Heart right ventricle (tissue), 16 donors: ENCODE results near the gene FOXRED2. TPM values are rescaled to one million over a fixed set of nuclear protein-coding genes. Genes with fewer than 3 reads are reported as not detected.

Source experiments
- ATAC-seq, 8 donors: fragments of 200-7000 bp; cut with Tn5 transposase; one replicate each; pipeline ENCODE4 v1.9.1; 2020; ENCODE audit warnings: mild to moderate bottlenecking in 8 of 8, moderate library complexity in 8 of 8, moderate number of reproducible peaks in 1 of 8
- DNase-seq, 2 donors: peaks; one replicate each; pipeline ENCODE4 v3.0.0-alpha.2; 2020
- H3K27ac ChIP-seq, 10 donors: fragments of 200-600 bp; sonication (generic) in 2 of 10; one replicate each; pipeline versions ENCODE4 v1.5.0 to v1.8.0; 2020 to 2022; ENCODE audit warnings: mild to moderate bottlenecking in 3 of 10
- H3K27me3 ChIP-seq, 7 donors: fragments of 200-600 bp; one replicate each; pipeline ENCODE4 v1.8.0; 2021 to 2022; ENCODE audit warnings: mild to moderate bottlenecking in 2 of 7
- H3K36me3 ChIP-seq, 9 donors: fragments of 200-600 bp; sonication (generic) in 1 of 9; one replicate each; pipeline versions ENCODE4 v1.5.0 to v1.8.0; 2020 to 2022; ENCODE audit warnings: mild to moderate bottlenecking in 2 of 9
- H3K4me1 ChIP-seq, 9 donors: fragments of 200-600 bp; sonication (generic) in 1 of 9; one replicate each; pipeline versions ENCODE4 v1.5.0 to v1.8.0; 2020 to 2022; ENCODE audit warnings: mild to moderate bottlenecking in 4 of 9
- H3K4me3 ChIP-seq, 10 donors: fragments of 200-600 bp; sonication (generic) in 2 of 10; one replicate each; pipeline versions ENCODE4 v1.5.0 to v1.8.0; 2020 to 2022; ENCODE audit warnings: mild to moderate bottlenecking in 7 of 10, moderate library complexity in 2 of 10
- H3K9me3 ChIP-seq, 11 donors: fragments of 200-600 bp in 10 of 11; sonication (generic) in 2 of 11; one replicate each; pipeline versions ENCODE4 v1.5.0 to v1.8.0; 2013 to 2022; ENCODE audit warnings: mild to moderate bottlenecking in 2 of 11, control low read depth in 1 of 11, moderate library complexity in 1 of 11
- WGBS, 2 donors: extraction: QIAGEN DNeasy Blood & Tissue Kit; methylation state at CpG; one replicate each; pipeline ENCODE4 v1.1.7; 2013; ENCODE audit warnings: inconsistent platforms in 1 of 2; 5-methylcytosine and 5-hydroxymethylcytosine counted together
- intact Hi-C, 10 donors: fragments of 100-400 bp; cut with DNase I; formaldehyde crosslinking; loops; one replicate each; pipeline versions ENCODE4 v1.11.1 to v1.14.2; 2022
- polyA plus RNA-seq, 2 donors: library from polyadenylated mRNA; stranded (reverse); fragments of 200-250 nt; gene quantifications; one replicate each; pipeline ENCODE4 v1.2.3, GENCODE V29; 2013
- total RNA-seq, 10 donors: library from RNA; stranded (reverse); fragmentation: NEBNext Ultra II Directional in 3 of 10; extraction: Animal tissue kit (Norgen Biotek cat#: 25700) in 3 of 10; gene quantifications; one replicate each; pipeline versions ENCODE4 v1.2.1 to v1.2.4, GENCODE V29; 2021 to 2023
- TF ChIP-seq, protein P1 (sequence below), 9 donors: fragments of 200-600 bp; sonication (generic) in 2 of 9; IDR thresholded peaks; one replicate each; pipeline versions ENCODE4 v1.5.0 to v1.8.0; 2021 to 2022; ENCODE audit warnings: antibody characterized with exemption in 9 of 9, mild to moderate bottlenecking in 5 of 9, moderate library complexity in 1 of 9
- donor health status: Arrhythmogenic right ventricular cardiomyopathy.
- donor health status: ischemic (EF 13 %, LVEDD 7.1; RV severe dilation, severe dysfunction).
- donor health status: healthy with polysubstance abuse.
- donor health status: DM: no; HTN: yes; CAD: no.
- donor health status: DM: no; HTN: no; CAD: no.
- donor health status: ischemic (EF 25% LVEDD 6.9; RV normal size, moderate dysfunction).
- donor health status: ischemic (EF 25% LVEDD 5.7; RV mildly dilated, moderate dysfunction).
- donor health status: healthy.
- donor health status: DM: yes; HTN: yes; CAD: no.
- donor health status: Ischemic cardiomyopathy.
- donor health status: ischemic (EF 35%, LVEDD 5.7; RV mildly dilated, moderate dysfunction).
- donor health status: nonischemic (EF 11% LVEDD 7.7; RV severe dilation, severe dysfunction).
- donor health status: DM: yes; HTN: yes; CAD: no.
- donor health status: PGD.
- donor health status: ischemic (EF 29% LVEDD 5.4; RV normal size, mild dysfunction).
- donor health status: nonischemic (EF 23%, LVEDD 6.1; RV moderate dilation, normal function).

Gene FOXRED2
- total and polyA plus RNA-seq, 12 donors: 2.2 to 15.7 (median 8.5) TPM

DNA sequence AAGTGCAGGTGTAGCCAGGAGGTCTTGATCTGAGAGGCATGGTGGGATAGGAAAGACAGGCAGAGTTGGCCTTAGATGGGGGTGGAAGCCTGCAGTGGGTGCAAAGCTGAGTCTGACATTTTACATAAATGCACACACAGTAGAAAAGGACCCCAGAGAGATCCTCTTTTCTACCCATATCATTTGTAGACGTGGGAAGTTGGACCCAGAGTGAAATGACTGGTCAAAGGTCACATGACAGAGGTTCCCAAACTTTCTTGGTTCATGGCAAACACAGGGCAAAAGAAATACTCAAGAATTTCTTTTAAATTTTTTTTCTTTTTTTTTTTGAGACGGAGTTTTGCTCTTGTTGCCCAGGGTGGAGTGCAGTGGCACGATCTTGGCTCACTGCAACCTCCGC, 6.2 kb upstream of the FOXRED2 start:
- H3K27me3 ChIP-seq: no peaks in the 10 kb centered on the region
- ATAC-seq (no peak), DNase-seq (no peak)
- peaks cover 6 to 85% (median 71%) of the 10 kb centered on the region in 9 donors for H3K36me3 ChIP-seq
- intact Hi-C loops: no loop called here
- H3K9me3 ChIP-seq: no peaks in the 10 kb centered on the region
- TF ChIP-seq, protein P1, sequence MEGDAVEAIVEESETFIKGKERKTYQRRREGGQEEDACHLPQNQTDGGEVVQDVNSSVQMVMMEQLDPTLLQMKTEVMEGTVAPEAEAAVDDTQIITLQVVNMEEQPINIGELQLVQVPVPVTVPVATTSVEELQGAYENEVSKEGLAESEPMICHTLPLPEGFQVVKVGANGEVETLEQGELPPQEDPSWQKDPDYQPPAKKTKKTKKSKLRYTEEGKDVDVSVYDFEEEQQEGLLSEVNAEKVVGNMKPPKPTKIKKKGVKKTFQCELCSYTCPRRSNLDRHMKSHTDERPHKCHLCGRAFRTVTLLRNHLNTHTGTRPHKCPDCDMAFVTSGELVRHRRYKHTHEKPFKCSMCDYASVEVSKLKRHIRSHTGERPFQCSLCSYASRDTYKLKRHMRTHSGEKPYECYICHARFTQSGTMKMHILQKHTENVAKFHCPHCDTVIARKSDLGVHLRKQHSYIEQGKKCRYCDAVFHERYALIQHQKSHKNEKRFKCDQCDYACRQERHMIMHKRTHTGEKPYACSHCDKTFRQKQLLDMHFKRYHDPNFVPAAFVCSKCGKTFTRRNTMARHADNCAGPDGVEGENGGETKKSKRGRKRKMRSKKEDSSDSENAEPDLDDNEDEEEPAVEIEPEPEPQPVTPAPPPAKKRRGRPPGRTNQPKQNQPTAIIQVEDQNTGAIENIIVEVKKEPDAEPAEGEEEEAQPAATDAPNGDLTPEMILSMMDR (IDR thresholded peaks at IDR 0.05): no peak
- no peak overlapping the region for H3K4me3 ChIP-seq
- H3K27ac ChIP-seq: no peak overlapping the region
- WGBS, 2 donors: 80 to 85% methylated on average over 4 of the region's 4 CpGs
- peaks cover 0 to 16% (median 0%) of the 10 kb centered on the region in 9 donors for H3K4me1 ChIP-seq

DNA sequence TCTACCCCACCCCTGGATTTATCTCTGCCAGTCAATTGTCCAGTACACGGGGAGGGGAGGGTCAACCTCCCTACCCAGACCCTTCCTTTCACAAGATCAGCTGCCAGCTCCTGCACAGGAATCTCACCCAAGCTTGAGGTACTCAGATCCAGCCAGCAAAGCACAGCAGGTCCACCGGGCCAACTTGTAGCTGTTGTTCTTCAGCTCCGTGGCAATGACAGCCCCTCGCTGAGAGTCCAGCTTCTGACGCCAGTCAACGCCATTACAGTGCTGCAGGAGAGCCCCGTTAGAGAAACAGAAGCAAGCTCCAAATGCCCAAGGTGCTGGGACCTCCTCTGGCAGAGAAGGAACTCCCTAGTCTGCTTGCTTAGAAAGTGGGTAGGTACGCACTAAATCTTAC, 5.5 kb upstream of the FOXRED2 start:
- Histone ChIP-seq H3K27ac (no peak overlapping the region), H3K4me3 (no peak overlapping the region), H3K9me3 (no peaks in the 10 kb centered on the region), H3K27me3 (no peaks in the 10 kb centered on the region), H3K4me1 (peaks cover 0 to 22% (median 4%) of the 10 kb centered on the region in 9 donors), H3K36me3 (peaks cover 0 to 79% (median 65%) of the 10 kb centered on the region in 9 donors)
- no peak for DNase-seq
- 88 to 89% methylated on average over 8 of the region's 8 CpGs for whole genome bisulfite sequencing, 2 donors
- no peak for ATAC-seq
- intact Hi-C loops: no loop called here
- TF ChIP-seq, protein P1 (IDR thresholded peaks at IDR 0.05): no peak

DNA sequence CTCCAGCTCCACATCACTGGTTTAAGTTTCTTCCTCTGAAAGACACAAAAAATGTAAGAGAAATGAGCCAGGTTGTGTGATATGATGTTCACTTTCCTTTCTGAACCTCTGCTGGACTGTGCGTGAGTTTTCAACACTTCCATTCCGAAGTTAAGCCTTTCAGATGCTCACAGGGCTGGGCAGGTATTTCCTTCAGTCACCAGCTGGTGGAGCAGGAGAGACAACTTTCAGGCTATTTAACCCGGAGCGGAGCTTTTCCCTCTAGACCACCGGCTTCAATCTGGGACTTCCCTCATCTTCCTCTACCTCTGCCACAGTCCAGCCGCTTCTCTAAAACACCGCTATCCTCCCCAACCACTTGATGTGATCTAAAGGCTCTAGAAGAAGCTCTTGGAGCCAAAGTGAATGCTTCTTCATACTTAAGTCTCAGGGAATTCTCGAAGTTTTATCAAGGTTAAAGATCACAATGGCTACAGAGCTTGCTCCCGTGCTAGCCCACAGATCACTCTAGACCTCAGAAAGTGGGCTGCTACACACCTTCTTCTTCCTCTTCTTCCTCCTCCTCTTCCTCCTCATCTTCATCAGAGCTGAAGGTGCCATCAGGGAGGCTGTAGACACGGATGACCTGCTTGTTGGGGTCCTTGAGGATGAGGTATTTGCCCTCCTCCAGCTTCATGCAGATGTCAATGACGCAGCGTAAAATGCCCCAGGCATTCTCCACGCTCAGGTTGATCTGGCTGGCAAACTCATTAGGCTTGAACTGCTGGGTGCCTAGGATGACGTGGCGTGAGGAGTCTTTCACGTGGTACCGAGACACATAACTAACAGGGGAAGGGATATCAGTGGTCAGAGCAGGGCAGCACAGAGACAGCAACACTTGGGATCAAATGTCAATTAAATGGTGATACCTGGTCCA, 4.4 kb upstream of the FOXRED2 start:
- DNase-seq (no peak), ATAC-seq (no peak)
- peaks cover 0 to 32% (median 11%) of the 10 kb centered on the region in 9 donors for H3K4me1 ChIP-seq
- H3K4me3 ChIP-seq: no peak overlapping the region
- WGBS, 2 donors: 67% methylated on average over 17 of the region's 17 CpGs
- peak overlapping the region in 1 of 10 donors; percentile 17 for H3K27ac ChIP-seq
- no peaks in the 10 kb centered on the region for H3K27me3 ChIP-seq
- intact Hi-C loops: no loop called here
- TF ChIP-seq, protein P1 (IDR thresholded peaks at IDR 0.05): peak in 7 of 9 donors; percentile 45 to 68 (median 57)
- H3K9me3 ChIP-seq: no peaks in the 10 kb centered on the region
- peaks cover 0 to 68% (median 54%) of the 10 kb centered on the region in 9 donors for H3K36me3 ChIP-seq

DNA sequence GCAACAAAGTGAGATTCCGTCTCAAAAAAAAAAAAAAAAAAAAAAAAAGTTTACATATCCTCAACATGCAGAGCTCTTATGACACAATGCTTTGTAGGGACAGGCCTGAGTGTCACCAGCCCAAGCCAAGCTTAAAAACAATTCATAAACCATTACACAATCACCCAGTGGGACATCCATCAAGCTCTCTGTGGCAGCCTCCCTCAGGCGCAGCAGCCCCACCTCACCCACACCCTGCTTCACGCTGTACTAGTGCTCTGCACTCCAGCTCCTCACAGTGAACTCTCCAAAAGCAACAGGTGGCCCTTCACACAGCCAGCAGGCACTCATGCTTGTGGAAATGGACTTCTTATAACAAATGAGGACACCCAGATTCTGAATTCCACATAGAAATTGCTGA, 3.5 kb upstream of the FOXRED2 start:
- Histone ChIP-seq H3K36me3 (peaks cover 0 to 59% (median 46%) of the 10 kb centered on the region in 9 donors), H3K4me3 (no peak overlapping the region), H3K27ac (peak overlapping the region in 1 of 10 donors; percentile 17), H3K27me3 (no peaks in the 10 kb centered on the region), H3K4me1 (peaks cover 0 to 36% (median 15%) of the 10 kb centered on the region in 9 donors), H3K9me3 (no peaks in the 10 kb centered on the region)
- TF ChIP-seq, protein P1 (IDR thresholded peaks at IDR 0.05): no peak
- WGBS, 2 donors: 85 to 90% methylated on average over 3 of the region's 3 CpGs
- DNase-seq (no peak), ATAC-seq (no peak)
- intact Hi-C loops: no loop called here
